ENCODE data around the gene NES.
"Not testable (repeated sequence)": the region's sequence is repeated elsewhere in the genome, so short reads cannot be mapped to it uniquely, and the experiment has no call there.

NES gene

GRCh38 chr1:156640842-156641706 lies 36.1 kb downstream of the NES start:
- peaks cover 30% of the 10 kb centered on the region for H3K4me1 ChIP-seq
- H3K9me3 ChIP-seq, result no peaks in the 10 kb centered on the region
- peaks cover 84% of the 10 kb centered on the region for H3K27me3 ChIP-seq
- H3K4me2 ChIP-seq, result peak overlapping the region; percentile 55
- no peak for TF ChIP-seq Cebpa-rat (IDR thresholded peaks at IDR 0.05)
- no peak overlapping the region for H3K9ac ChIP-seq
- H3K4me3 ChIP-seq, result no peak overlapping the region
- H3K27ac ChIP-seq, result no peak overlapping the region
- H4K20me1 ChIP-seq, result peaks cover 61% of the 10 kb centered on the region
- no peaks in the 10 kb centered on the region for H3K36me3 ChIP-seq

GRCh38 chr1:156639601-156640101 lies 37.6 kb downstream of the NES start:
- no peak overlapping the region for H3K9ac ChIP-seq
- peaks cover 30% of the 10 kb centered on the region for H3K4me1 ChIP-seq
- H3K27ac ChIP-seq, result no peak overlapping the region
- no peaks in the 10 kb centered on the region for H3K9me3 ChIP-seq
- peaks cover 51% of the 10 kb centered on the region for H4K20me1 ChIP-seq
- H3K36me3 ChIP-seq, result no peaks in the 10 kb centered on the region
- TF ChIP-seq Cebpa-rat (IDR thresholded peaks at IDR 0.05), result no peak
- no peak overlapping the region for H3K4me3 ChIP-seq
- peaks cover 70% of the 10 kb centered on the region for H3K27me3 ChIP-seq
- no peak overlapping the region for H3K4me2 ChIP-seq

GRCh38 chr1:156638189-156638985 lies 38.8 kb downstream of the NES start:
- TF ChIP-seq Cebpa-rat (IDR thresholded peaks at IDR 0.05), result no peak
- Histone ChIP-seq H3K27me3 (peaks cover 57% of the 10 kb centered on the region), H3K4me1 (peaks cover 19% of the 10 kb centered on the region), H3K27ac (no peak overlapping the region), H3K36me3 (no peaks in the 10 kb centered on the region), H3K4me2 (no peak overlapping the region), H3K9me3 (no peaks in the 10 kb centered on the region), H3K9ac (no peak overlapping the region), H4K20me1 (peaks cover 43% of the 10 kb centered on the region), H3K4me3 (no peak overlapping the region)

DNA sequence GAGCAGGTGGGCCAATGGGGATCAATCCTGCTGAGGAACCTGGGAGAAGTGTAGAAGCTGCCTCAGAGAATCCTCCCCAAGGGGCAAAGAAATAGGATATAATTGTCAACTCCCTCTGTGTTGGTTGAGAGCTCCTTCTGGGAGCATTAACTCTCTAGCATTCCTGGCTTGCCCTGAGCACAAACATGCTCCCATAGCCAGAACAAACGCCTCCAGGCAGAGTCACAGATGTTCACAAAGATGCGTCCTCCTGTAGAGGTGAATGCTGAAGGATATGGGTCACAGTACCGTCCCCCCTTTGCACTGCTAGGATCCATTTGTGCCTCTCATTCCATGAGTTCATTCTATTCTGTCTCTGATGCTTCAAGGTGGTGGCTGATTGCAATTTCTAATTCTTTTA lies 44.9 kb downstream of the NES start:
- Histone ChIP-seq H3K27me3 (peaks cover 7% of the 10 kb centered on the region; the same call in 1 of the 2 replicates), H3K4me2 (no peak overlapping the region), H3K9ac (no peak overlapping the region), H3K4me3 (no peak overlapping the region), H3K4me1 (peaks cover 15% of the 10 kb centered on the region), H3K36me3 (no peaks in the 10 kb centered on the region), H3K27ac (no peak overlapping the region), H3K9me3 (no peaks in the 10 kb centered on the region), H4K20me1 (no peaks in the 10 kb centered on the region)
- no peak for TF ChIP-seq Cebpa-rat (IDR thresholded peaks at IDR 0.05)

GRCh38 chr1:156631152-156631551 lies 46.1 kb downstream of the NES start:
- H3K4me3 ChIP-seq, H3K27ac ChIP-seq, H3K4me2 ChIP-seq, H4K20me1 ChIP-seq, H3K9me3 ChIP-seq, H3K36me3 ChIP-seq, H3K9ac ChIP-seq: not testable (repeated sequence)
- H3K4me1 ChIP-seq, result peaks cover 22% of the 10 kb centered on the region
- peaks cover 18% of the 10 kb centered on the region for H3K27me3 ChIP-seq

- Histone ChIP-seq H3K4me1 (peaks cover 31% of the 10 kb centered on the region), H3K27me3 (peaks cover 30% of the 10 kb centered on the region), H3K9me3 (no peaks in the 10 kb centered on the region), H3K36me3 (no peaks in the 10 kb centered on the region), H4K20me1 (peaks cover 10% of the 10 kb centered on the region), H3K27ac (no peak overlapping the region), H3K4me3 (no peak overlapping the region), H3K9ac (no peak overlapping the region), H3K4me2 (peak overlapping the region; percentile 28; the same call in 1 of the 2 replicates)
- TF ChIP-seq Cebpa-rat (IDR thresholded peaks at IDR 0.05), result no peak
These were observed 47.3 kb downstream of the NES start for GRCh38 chr1:156629823-156630449.

DNA sequence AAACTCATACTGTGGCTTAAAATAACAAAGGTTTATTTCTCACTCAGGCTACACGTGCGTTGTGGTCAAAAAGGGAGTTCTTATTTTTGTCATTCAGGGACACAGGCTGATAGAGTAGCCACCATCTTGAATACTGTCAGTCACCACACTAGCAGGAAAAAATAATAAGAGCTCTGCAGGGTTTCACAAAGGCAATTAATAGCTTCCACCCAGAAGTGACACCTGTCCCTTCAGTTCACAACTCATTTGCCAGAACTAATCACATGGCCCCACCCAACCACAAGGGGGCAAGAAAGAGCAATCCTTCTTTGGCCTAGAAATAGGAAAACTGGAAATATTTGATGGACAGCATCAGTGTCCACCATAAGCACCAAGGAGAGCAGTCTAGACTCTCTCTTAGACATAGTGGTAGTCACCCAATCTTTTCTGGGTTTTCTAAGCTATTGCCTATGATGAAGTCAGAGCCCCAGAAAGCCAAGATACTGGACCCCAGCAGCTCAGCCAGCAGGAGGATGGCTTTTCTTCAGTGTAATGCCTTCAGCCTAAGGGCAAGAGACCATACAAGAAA lies 49.8 kb downstream of the NES start:
- Histone ChIP-seq H4K20me1 (peaks cover 31% of the 10 kb centered on the region), H3K4me1 (peaks cover 32% of the 10 kb centered on the region), H3K4me3 (no peak overlapping the region), H3K36me3 (no peaks in the 10 kb centered on the region), H3K4me2 (peak overlapping the region; percentile 53), H3K9me3 (no peaks in the 10 kb centered on the region), H3K27me3 (peaks cover 53% of the 10 kb centered on the region), H3K9ac (no peak overlapping the region), H3K27ac (no peak overlapping the region)
- TF ChIP-seq Cebpa-rat (IDR thresholded peaks at IDR 0.05), result no peak

- Histone ChIP-seq H4K20me1 (peaks cover 41% of the 10 kb centered on the region), H3K4me3 (no peak overlapping the region), H3K27me3 (peaks cover 66% of the 10 kb centered on the region), H3K27ac (no peak overlapping the region), H3K9me3 (no peaks in the 10 kb centered on the region), H3K36me3 (no peaks in the 10 kb centered on the region), H3K9ac (no peak overlapping the region), H3K4me1 (peaks cover 32% of the 10 kb centered on the region), H3K4me2 (no peak overlapping the region)
- TF ChIP-seq Cebpa-rat (IDR thresholded peaks at IDR 0.05), result no peak
These were observed 51.1 kb downstream of the NES start for GRCh38 chr1:156626079-156626438.

GRCh38 chr1:156625436-156626078 lies 51.6 kb downstream of the NES start:
- peaks cover 32% of the 10 kb centered on the region for H3K4me1 ChIP-seq
- H4K20me1 ChIP-seq, result peaks cover 43% of the 10 kb centered on the region
- H3K36me3 ChIP-seq, result no peaks in the 10 kb centered on the region
- H3K9me3 ChIP-seq, result no peaks in the 10 kb centered on the region
- TF ChIP-seq Cebpa-rat (IDR thresholded peaks at IDR 0.05), result no peak
- no peak overlapping the region for H3K27ac ChIP-seq
- H3K27me3 ChIP-seq, result peaks cover 71% of the 10 kb centered on the region
- peak overlapping the region; percentile 59 for H3K4me2 ChIP-seq
- peak overlapping the region; percentile 50 for H3K4me3 ChIP-seq
- H3K9ac ChIP-seq, result no peak overlapping the region
